ENCODE measurements around the gene SERPINE2. TPM values are rescaled to one million over a fixed set of nuclear protein-coding genes. Genes with fewer than 3 reads are reported as not detected.

Gene SERPINE2
- polyA plus RNA-seq, 3 donors: not detected

GRCh38 chr2:224014336-224014735 is 24.8 kb downstream of the SERPINE2 start:
- Mint-ChIP-seq H3K36me3 (no peaks in the 10 kb centered on the region), H3K9me3 (peaks cover 0 to 1% (median 0%) of the 10 kb centered on the region in 7 donors), H3K27ac (no peak overlapping the region), H3K4me3 (no peak overlapping the region), H3K4me1 (peaks cover 11% of the 10 kb centered on the region), H3K27me3 (ENCODE audit: low read depth in 3 of 3) (peaks cover 1 to 5% (median 2%) of the 10 kb centered on the region in 3 donors)
- H4K20me1 ChIP-seq (ENCODE audit: insufficient read depth, low read length): no peaks in the 10 kb centered on the region
- no peak overlapping the region for H3K4me3 ChIP-seq (replicated peaks in 1 of 3; ENCODE audit: low read depth in 2 of 3, low read length in 3 of 3)
- H3K36me3 ChIP-seq (replicated peaks in 1 of 2; ENCODE audit: control insufficient read depth in 1 of 2, insufficient read depth in 2 of 2, low read length in 2 of 2): no peaks in the 10 kb centered on the region
- H3K27ac ChIP-seq (ENCODE audit: low read depth in 1 of 2, low read length in 2 of 2): no peak overlapping the region
- no peaks in the 10 kb centered on the region for H3K4me1 ChIP-seq (ENCODE audit: control insufficient read depth in 1 of 2, insufficient read depth in 2 of 2, low read length in 2 of 2)
- no peaks in the 10 kb centered on the region for H3K79me2 ChIP-seq (ENCODE audit: insufficient read depth, low read length)
- WGBS (ENCODE audit: insufficient coverage): no CpG with 5 or more reads among the region's 4 CpGs
- no peaks in the 10 kb centered on the region for H3K9me3 ChIP-seq (replicated peaks in 1 of 2; ENCODE audit: control insufficient read depth in 1 of 2, insufficient read depth in 1 of 2, low read length in 2 of 2)
- H3K27me3 ChIP-seq (ENCODE audit: control insufficient read depth in 2 of 2, insufficient read depth in 2 of 2, low read length in 2 of 2): no peaks in the 10 kb centered on the region
- H3K9ac ChIP-seq (ENCODE audit: insufficient read depth, low read length, poor library complexity, severe bottlenecking): no peak overlapping the region
- intact Hi-C loops (cut with micrococcal nuclease): no loop called here
- no peak for DNase-seq
- no peak overlapping the region for H2AFZ ChIP-seq (ENCODE audit: insufficient read depth, low read depth, low read length, poor library complexity, severe bottlenecking)
- no peak overlapping the region for H3K4me2 ChIP-seq (replicated peaks; ENCODE audit: extremely low read depth, low read length, poor library complexity, severe bottlenecking)
- TF ChIP-seq CTCF (IDR thresholded peaks at IDR 0.05): no peak

- WGBS (ENCODE audit: insufficient coverage): no CpG with 5 or more reads among the region's 1 CpG
- Histone ChIP-seq H3K4me1 (ENCODE audit: control insufficient read depth in 1 of 2, insufficient read depth in 2 of 2, low read length in 2 of 2) (no peaks in the 10 kb centered on the region), H3K9me3 (replicated peaks in 1 of 2; ENCODE audit: control insufficient read depth in 1 of 2, insufficient read depth in 1 of 2, low read length in 2 of 2) (no peaks in the 10 kb centered on the region), H3K36me3 (replicated peaks in 1 of 2; ENCODE audit: control insufficient read depth in 1 of 2, insufficient read depth in 2 of 2, low read length in 2 of 2) (no peaks in the 10 kb centered on the region), H2AFZ (ENCODE audit: insufficient read depth, low read depth, low read length, poor library complexity, severe bottlenecking) (no peak overlapping the region), H3K27ac (ENCODE audit: low read depth in 1 of 2, low read length in 2 of 2) (no peak overlapping the region), H3K27me3 (ENCODE audit: control insufficient read depth in 2 of 2, insufficient read depth in 2 of 2, low read length in 2 of 2) (no peaks in the 10 kb centered on the region), H3K79me2 (ENCODE audit: insufficient read depth, low read length) (no peaks in the 10 kb centered on the region), H3K9ac (ENCODE audit: insufficient read depth, low read length, poor library complexity, severe bottlenecking) (no peak overlapping the region), H4K20me1 (ENCODE audit: insufficient read depth, low read length) (no peaks in the 10 kb centered on the region), H3K4me3 (replicated peaks in 1 of 3; ENCODE audit: low read depth in 2 of 3, low read length in 3 of 3) (no peak overlapping the region), H3K4me2 (replicated peaks; ENCODE audit: extremely low read depth, low read length, poor library complexity, severe bottlenecking) (no peak overlapping the region)
- Mint-ChIP-seq H3K9me3 (peaks cover 0 to 1% (median 0%) of the 10 kb centered on the region in 7 donors), H3K27me3 (ENCODE audit: low read depth in 3 of 3) (peaks cover 1 to 5% (median 2%) of the 10 kb centered on the region in 3 donors), H3K4me3 (no peak overlapping the region), H3K36me3 (no peaks in the 10 kb centered on the region), H3K4me1 (peaks cover 11% of the 10 kb centered on the region), H3K27ac (no peak overlapping the region)
- no peak for DNase-seq
- intact Hi-C loops (cut with micrococcal nuclease): no loop called here
- TF ChIP-seq CTCF (IDR thresholded peaks at IDR 0.05): no peak
Measured at GRCh38 chr2:224011837-224012236, 27.2 kb downstream of the SERPINE2 start.

Data from CD14-positive monocyte (primary cell).